Measurements from ENCODE around the gene ASAP2. TPM values are rescaled to one million over a fixed set of nuclear protein-coding genes. Genes with fewer than 3 reads are reported as not detected.

ASAP2 gene
- total RNA-seq, 2 experiments from 2014 or later: 0.25 to 0.71 TPM

DNA sequence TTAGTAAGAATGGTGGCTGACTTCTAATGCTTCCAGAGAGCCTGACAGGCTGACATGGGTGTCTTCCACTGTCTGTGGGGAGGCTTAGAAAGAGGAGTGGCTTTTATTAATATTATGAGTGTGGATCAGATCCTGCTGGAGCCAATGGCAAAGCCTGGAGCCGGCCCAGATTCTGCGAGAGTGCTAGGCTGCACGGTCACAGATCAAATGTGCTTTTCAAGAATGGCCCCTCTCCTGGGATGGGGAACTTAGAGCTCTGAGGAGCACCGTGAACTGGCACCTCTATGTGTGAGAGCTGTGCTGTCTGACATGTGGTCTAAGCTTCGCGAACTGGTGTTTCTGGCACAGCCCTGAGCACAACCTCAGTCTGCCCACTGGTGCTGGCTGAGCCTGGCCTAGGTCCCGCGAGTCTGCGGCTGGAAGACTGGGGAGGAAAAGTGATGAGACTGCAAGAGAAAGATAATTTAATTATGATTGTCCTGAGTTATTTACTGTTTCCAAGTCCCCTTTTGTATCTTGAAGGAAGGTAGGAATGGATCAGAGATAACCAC, 70.4 kb downstream of the ASAP2 start:
- H3K27me3 Mint-ChIP-seq: peaks cover 36% of the 10 kb centered on the region
- no peak overlapping the region for H3K27ac Mint-ChIP-seq
- no peak for DNase-seq
- CTCF ChIA-PET: no interaction called here
- H3K36me3 Mint-ChIP-seq (ENCODE audit: low read depth): no peaks in the 10 kb centered on the region
- POLR2A ChIA-PET: no interaction called here
- no peak overlapping the region for H3K4me3 Mint-ChIP-seq
- H3K9me3 Mint-ChIP-seq: no peaks in the 10 kb centered on the region
- H3K4me1 Mint-ChIP-seq: no peaks in the 10 kb centered on the region

DNA sequence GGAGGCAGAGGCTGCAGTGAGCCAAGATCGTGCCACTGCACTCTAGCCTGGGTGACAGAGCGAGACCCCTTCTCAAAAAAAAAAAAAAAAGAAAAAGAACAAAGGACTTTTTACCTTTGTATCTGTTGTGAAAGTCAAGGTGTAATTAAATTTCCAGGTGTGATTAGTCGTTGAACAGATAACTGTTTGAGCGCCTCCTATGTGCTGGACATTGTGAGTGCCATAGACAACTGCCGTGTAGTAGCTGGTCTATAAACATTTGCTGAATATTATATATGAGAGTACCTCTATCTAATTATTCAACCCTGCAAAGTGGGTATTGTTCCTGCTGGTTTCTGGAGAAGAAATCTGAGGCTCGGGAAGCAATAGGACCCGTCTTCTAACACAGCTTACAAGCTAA, 71.8 kb downstream of the ASAP2 start:
- Mint-ChIP-seq H3K4me1 (no peaks in the 10 kb centered on the region), H3K36me3 (ENCODE audit: low read depth) (no peaks in the 10 kb centered on the region), H3K27me3 (peaks cover 23% of the 10 kb centered on the region), H3K9me3 (no peaks in the 10 kb centered on the region), H3K27ac (no peak overlapping the region), H3K4me3 (no peak overlapping the region)
- DNase-seq: no peak
- CTCF ChIA-PET: interaction anchor here (0.8 kb wide), 1 partner anchor 731 kb away, joined by 3 read pairs; no protein-coding TSS in a partner anchor
- POLR2A ChIA-PET: interaction anchor here (0.8 kb wide), 1 partner anchor 10 kb away, joined by 3 read pairs; no protein-coding TSS in a partner anchor

GRCh38 chr2:9279426-9279825, 72.8 kb downstream of the ASAP2 start:
- Mint-ChIP-seq H3K27ac (no peak overlapping the region), H3K36me3 (ENCODE audit: low read depth) (no peaks in the 10 kb centered on the region), H3K9me3 (no peaks in the 10 kb centered on the region), H3K4me1 (no peaks in the 10 kb centered on the region), H3K27me3 (peaks cover 20% of the 10 kb centered on the region), H3K4me3 (no peak overlapping the region)
- DNase-seq: no peak
- ChIA-PET POLR2A (no interaction called here), CTCF (no interaction called here)

GRCh38 chr2:9280224-9280623, 73.6 kb downstream of the ASAP2 start:
- CTCF ChIA-PET: no interaction called here
- POLR2A ChIA-PET: no interaction called here

GRCh38 chr2:9281145-9281544, 74.5 kb downstream of the ASAP2 start:
- Mint-ChIP-seq H3K36me3 (ENCODE audit: low read depth) (no peaks in the 10 kb centered on the region), H3K27me3 (peaks cover 18% of the 10 kb centered on the region), H3K9me3 (no peaks in the 10 kb centered on the region), H3K27ac (no peak overlapping the region), H3K4me1 (no peaks in the 10 kb centered on the region), H3K4me3 (no peak overlapping the region)
- POLR2A ChIA-PET: no interaction called here
- DNase-seq: no peak
- CTCF ChIA-PET: no interaction called here

More at GRCh38 chr2:9280224-9280623, 73.6 kb downstream of the ASAP2 start:
- H3K27ac Mint-ChIP-seq: no peak overlapping the region
- DNase-seq: no peak
- H3K27me3 Mint-ChIP-seq: peaks cover 22% of the 10 kb centered on the region
- no peaks in the 10 kb centered on the region for H3K4me1 Mint-ChIP-seq
- no peaks in the 10 kb centered on the region for H3K9me3 Mint-ChIP-seq
- no peaks in the 10 kb centered on the region for H3K36me3 Mint-ChIP-seq (ENCODE audit: low read depth)
- no peak overlapping the region for H3K4me3 Mint-ChIP-seq

DNA sequence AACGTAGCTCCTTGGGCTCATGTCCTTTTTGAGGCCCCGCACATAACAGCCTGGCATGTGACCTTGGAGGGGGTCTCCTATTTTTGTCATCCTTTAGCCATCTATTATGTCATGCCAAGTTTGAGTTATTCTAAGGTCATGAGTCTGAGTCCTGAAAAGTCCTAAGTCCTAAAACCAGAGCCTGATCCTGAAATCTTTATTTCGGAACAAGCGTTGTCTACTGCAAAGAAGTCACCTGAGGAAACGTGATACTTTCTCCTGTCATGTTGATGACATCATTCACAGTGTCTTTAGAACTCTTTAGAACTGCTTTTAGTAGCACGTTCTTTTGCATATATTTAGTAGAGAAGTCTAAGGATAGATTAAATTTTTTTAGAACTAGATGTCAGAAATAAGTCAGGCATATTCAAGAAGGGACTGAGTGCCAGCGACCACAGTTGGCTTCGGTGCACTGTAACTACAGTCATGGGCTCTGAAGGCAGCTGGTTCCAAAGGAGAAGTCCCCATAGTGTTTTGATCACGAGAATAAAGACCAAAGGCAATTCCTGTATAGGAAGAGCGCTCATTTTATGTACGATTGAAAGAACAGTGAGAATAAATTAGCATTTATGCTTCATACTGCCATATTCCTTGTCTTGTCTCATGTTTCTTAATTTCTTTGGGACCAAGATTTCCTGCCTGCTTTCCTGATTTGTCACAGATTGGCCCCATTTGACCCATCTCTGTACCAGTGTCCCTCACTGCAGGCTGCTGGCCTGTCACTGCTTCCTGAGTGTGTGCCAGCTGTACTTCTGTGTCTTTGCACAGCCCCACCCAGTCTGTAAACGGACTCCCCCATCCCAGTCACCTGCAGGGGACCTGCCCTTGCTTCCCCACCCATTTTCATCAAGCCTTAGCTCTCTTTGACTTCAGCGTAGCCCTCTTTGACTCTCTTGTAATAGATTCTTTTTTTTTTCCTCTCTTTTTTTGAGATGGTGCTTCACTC, 75.8 kb downstream of the ASAP2 start:
- CTCF ChIA-PET: no interaction called here
- H3K4me3 Mint-ChIP-seq: no peak overlapping the region
- no peaks in the 10 kb centered on the region for H3K36me3 Mint-ChIP-seq (ENCODE audit: low read depth)
- no peaks in the 10 kb centered on the region for H3K9me3 Mint-ChIP-seq
- no peak for DNase-seq
- H3K27me3 Mint-ChIP-seq: peaks cover 22% of the 10 kb centered on the region
- POLR2A ChIA-PET: no interaction called here
- no peaks in the 10 kb centered on the region for H3K4me1 Mint-ChIP-seq
- no peak overlapping the region for H3K27ac Mint-ChIP-seq

DNA sequence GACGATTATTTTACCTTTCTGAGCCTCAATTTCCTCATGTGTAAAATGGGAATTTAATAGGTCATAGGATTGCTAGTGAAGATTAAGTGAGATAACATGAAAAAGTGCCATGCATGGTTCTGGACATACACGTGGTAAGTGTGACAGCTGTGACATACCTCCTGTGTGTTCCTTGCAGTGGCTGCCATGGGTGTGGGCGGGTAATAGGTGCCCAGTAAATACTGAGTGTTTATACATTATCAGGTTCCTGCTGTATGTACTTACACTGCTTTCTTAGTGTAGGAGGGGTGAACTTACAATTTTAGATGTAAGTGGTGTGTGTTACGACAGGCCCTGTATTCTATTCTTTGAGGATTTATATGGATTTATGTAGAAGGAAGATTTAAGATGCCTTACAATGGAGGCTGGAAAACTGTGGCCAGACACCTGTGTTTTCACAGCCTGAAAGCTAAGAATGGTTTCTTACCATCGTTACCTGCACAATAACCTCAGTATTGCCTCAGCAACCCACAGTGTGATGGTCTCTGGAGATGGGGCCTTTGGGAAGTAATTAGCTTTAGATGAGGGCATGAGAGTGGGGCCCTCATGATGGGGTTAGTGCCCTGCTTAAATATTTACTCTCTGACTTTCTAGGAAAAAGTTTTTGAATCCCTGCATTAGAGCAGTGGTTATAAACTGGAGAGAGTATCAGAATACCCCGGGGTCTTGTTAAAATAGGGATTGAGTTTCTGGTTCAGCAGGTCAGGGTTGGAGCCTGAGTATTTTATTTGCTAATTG, 78.1 kb downstream of the ASAP2 start:
- H3K4me1 Mint-ChIP-seq: no peaks in the 10 kb centered on the region

DNA sequence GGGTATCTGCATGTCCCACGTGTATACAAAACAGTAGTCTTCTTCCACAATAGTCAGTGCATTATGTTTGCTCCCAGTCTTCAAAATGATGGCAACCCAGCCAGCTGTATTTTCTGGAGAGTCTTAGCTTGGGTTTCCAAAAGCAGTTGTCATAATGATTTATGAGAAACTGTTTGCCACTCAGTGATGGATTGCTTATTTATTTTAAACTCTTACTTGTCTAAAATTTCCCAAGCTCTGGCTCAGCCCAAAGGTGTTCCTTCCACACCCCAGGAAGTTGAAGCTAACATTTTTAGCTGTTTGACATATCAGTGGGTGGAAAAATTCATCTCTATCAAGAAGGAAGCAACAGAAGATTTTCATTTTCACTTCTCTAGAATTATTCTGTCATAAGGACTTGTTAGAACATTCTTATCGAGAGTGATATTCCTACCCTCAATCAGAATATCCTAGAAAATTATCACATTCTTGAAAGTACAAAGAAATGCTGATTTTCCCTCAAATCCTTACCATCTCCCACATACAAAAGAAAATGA, 78.8 kb downstream of the ASAP2 start:
- DNase-seq: no peak
- Mint-ChIP-seq H3K36me3 (ENCODE audit: low read depth) (no peaks in the 10 kb centered on the region), H3K27ac (no peak overlapping the region), H3K27me3 (peaks cover 23% of the 10 kb centered on the region), H3K4me1 (no peaks in the 10 kb centered on the region), H3K4me3 (no peak overlapping the region), H3K9me3 (no peaks in the 10 kb centered on the region)
- ChIA-PET POLR2A (no interaction called here), CTCF (no interaction called here)

More for the DNA sequence above, 78.1 kb downstream of the ASAP2 start:
- Mint-ChIP-seq H3K27ac (no peak overlapping the region), H3K9me3 (no peaks in the 10 kb centered on the region), H3K4me3 (no peak overlapping the region), H3K36me3 (ENCODE audit: low read depth) (no peaks in the 10 kb centered on the region), H3K27me3 (peaks cover 23% of the 10 kb centered on the region)
- POLR2A ChIA-PET: no interaction called here
- CTCF ChIA-PET: no interaction called here
- DNase-seq: no peak

GRCh38 chr2:9285921-9286320, 79.3 kb downstream of the ASAP2 start:
- no peak for DNase-seq
- CTCF ChIA-PET: no interaction called here
- H3K27me3 Mint-ChIP-seq: peaks cover 20% of the 10 kb centered on the region

GRCh38 chr2:9286554-9287399, 80.2 kb downstream of the ASAP2 start:
- H3K27ac Mint-ChIP-seq: no peak overlapping the region
- CTCF ChIA-PET: no interaction called here

More at GRCh38 chr2:9285921-9286320, 79.3 kb downstream of the ASAP2 start:
- Mint-ChIP-seq H3K4me3 (no peak overlapping the region), H3K36me3 (ENCODE audit: low read depth) (no peaks in the 10 kb centered on the region), H3K9me3 (no peaks in the 10 kb centered on the region), H3K4me1 (no peaks in the 10 kb centered on the region), H3K27ac (no peak overlapping the region)
- POLR2A ChIA-PET: no interaction called here

DNA sequence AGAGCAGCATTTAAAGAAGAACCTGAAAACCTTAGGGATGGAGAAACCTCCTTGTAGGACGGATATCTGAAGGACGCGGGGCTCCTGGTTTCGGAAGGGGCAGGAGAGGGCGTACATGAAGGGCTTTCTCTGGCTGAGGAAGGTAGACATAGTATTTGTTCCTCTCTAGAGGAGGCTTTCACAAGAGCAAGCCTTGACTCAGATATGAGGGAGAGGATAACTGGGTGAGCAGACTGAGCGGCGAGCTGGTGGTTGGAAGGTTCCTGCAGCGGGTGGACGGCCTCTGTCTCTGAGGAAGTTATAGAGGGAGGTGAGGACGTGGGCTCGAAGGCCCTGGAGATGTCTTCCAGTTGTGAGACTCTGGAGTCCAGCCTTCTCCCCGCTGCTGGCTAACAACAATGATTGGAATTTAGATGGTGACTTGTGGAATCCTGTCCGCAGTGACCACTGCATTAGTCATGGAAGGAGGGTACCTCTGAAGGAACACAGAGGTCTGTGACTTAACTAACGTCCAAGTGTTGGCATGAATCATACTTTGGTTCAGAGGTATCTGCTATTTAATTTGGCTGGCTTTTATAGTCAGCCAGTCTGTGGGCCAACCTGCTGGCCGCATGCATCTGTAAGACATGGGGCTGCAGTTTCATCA, 80.9 kb downstream of the ASAP2 start:
- no peak overlapping the region for H3K27ac Mint-ChIP-seq
- DNase-seq: no peak
- no peak overlapping the region for H3K4me3 Mint-ChIP-seq
- peaks cover 22% of the 10 kb centered on the region for H3K27me3 Mint-ChIP-seq
- POLR2A ChIA-PET: interaction anchor here (1.5 kb wide), 1 partner anchor 9 kb away, joined by 3 read pairs; no protein-coding TSS in a partner anchor
- CTCF ChIA-PET: no interaction called here
- no peaks in the 10 kb centered on the region for H3K4me1 Mint-ChIP-seq
- H3K9me3 Mint-ChIP-seq: no peaks in the 10 kb centered on the region
- H3K36me3 Mint-ChIP-seq (ENCODE audit: low read depth): no peaks in the 10 kb centered on the region

More at GRCh38 chr2:9286554-9287399, 80.2 kb downstream of the ASAP2 start:
- Mint-ChIP-seq H3K36me3 (ENCODE audit: low read depth) (no peaks in the 10 kb centered on the region), H3K4me1 (no peaks in the 10 kb centered on the region), H3K9me3 (no peaks in the 10 kb centered on the region), H3K27me3 (peaks cover 25% of the 10 kb centered on the region), H3K4me3 (no peak overlapping the region)
- no peak for DNase-seq
- POLR2A ChIA-PET: no interaction called here

GRCh38 chr2:9288233-9288632, 81.6 kb downstream of the ASAP2 start:
- Mint-ChIP-seq H3K9me3 (no peaks in the 10 kb centered on the region), H3K27ac (no peak overlapping the region), H3K4me3 (no peak overlapping the region), H3K27me3 (peaks cover 25% of the 10 kb centered on the region), H3K36me3 (ENCODE audit: low read depth) (no peaks in the 10 kb centered on the region), H3K4me1 (no peaks in the 10 kb centered on the region)
- DNase-seq: no peak
- ChIA-PET POLR2A (interaction anchor here (1.5 kb wide), 1 partner anchor 10 kb away, joined by 3 read pairs; no protein-coding TSS in a partner anchor), CTCF (no interaction called here)

Data from activated CD4-positive, alpha-beta memory T cell treated with anti-CD3 and anti-CD28 coated beads, Interleukin-2, amount 10 ng/mL, durations not matched to agents 7 days and 5 days (primary cell).